H1 (cell line): Measurements from ENCODE around the gene RHBDD2. TPM values are rescaled to one million over a fixed set of nuclear protein-coding genes. Genes with fewer than 3 reads are reported as not detected.
A peak's percentile ranks its signal among the peaks of the same experiment; 100 is the strongest.

Source experiments
- CTCF ChIA-PET: fragments of 300-600 bp; sonication (Branson Sonifier 250); formaldehyde crosslinking; loops from one replicate; lab custom pipeline; 2021; ENCODE audit not compliant: partially characterized antibody; lab: Charles Lee
- POLR2A ChIA-PET: fragments of 300-600 bp; sonication (Branson Sonifier 250); formaldehyde crosslinking; loops from one replicate; lab custom pipeline; 2021; ENCODE audit warnings: inconsistent platforms; ENCODE audit not compliant: partially characterized antibody; lab: Charles Lee
- DNase-seq, 2 experiments: peaks; one replicate each; pipeline versions ENCODE4 v3.0.0 to v3.0.0-alpha.2; 2010 to 2022; ENCODE audit warnings: low spot score in 2 of 2, low read depth in 1 of 2, mixed read lengths in 1 of 2
- FAIRE-seq: peaks from 2 replicates; lab custom pipeline; 2011; peaks lifted over from hg19 to GRCh38; lab: Jason Lieb, UNC
- H2AFZ ChIP-seq: 2 replicates; pipeline ENCODE4 v1.8.1; 2012; ENCODE audit warnings: low read length, inconsistent platforms
- H2AK5ac ChIP-seq: 2 replicates; pipeline ENCODE4 v1.6.1; 2013; ENCODE audit warnings: low read depth, low read length
- H2BK120ac ChIP-seq: replicated peaks from 2 replicates; pipeline ENCODE3; 2013; ENCODE audit warnings: low read depth, low read length, inconsistent platforms
- H2BK12ac ChIP-seq: 2 replicates; pipeline ENCODE4 v1.6.1; 2013; ENCODE audit warnings: low read depth, low read length
- H2BK15ac ChIP-seq: 2 replicates; pipeline ENCODE4 v1.6.1; 2013; ENCODE audit warnings: low read length
- H2BK20ac ChIP-seq: 2 replicates; pipeline ENCODE4 v1.6.1; 2013; ENCODE audit warnings: low read length
- H2BK5ac ChIP-seq: 2 replicates; pipeline ENCODE4 v1.6.1; 2013; ENCODE audit warnings: low read depth, low read length
- H3K14ac ChIP-seq: 2 replicates; pipeline ENCODE4 v1.6.1; 2013; ENCODE audit warnings: inconsistent platforms; ENCODE audit not compliant: insufficient read length
- H3K18ac ChIP-seq: 2 replicates; pipeline ENCODE4 v1.6.1; 2013; ENCODE audit warnings: low read length; ENCODE audit errors: extremely low read depth
- H3K23ac ChIP-seq: 2 replicates; pipeline ENCODE4 v1.6.1; 2013; ENCODE audit warnings: inconsistent platforms; ENCODE audit not compliant: insufficient read length
- H3K23me2 ChIP-seq: 2 replicates; pipeline ENCODE4 v1.6.1; 2013; ENCODE audit warnings: low read depth, low read length
- H3K27ac ChIP-seq: 2 replicates; pipeline ENCODE4 v1.6.1; 2011; ENCODE audit warnings: low read depth, low read length, inconsistent platforms
- H3K27me3 ChIP-seq, 4 experiments: replicated peaks in 1 of 4; 1 replicate in 1 of 4; 2 replicates in 3 of 4; pipeline versions ENCODE4 v1.6.1 to v1.8.1; 2011 to 2013; ENCODE audit warnings: low read length in 3 of 4, mild to moderate bottlenecking in 3 of 4, inconsistent platforms in 2 of 4, mixed read lengths in 2 of 4, moderate library complexity in 1 of 4; ENCODE audit not compliant: control insufficient read depth in 3 of 4, insufficient read depth in 3 of 4; ENCODE audit errors: extremely low read depth in 1 of 4
- H3K36me3 ChIP-seq, 4 experiments: 2 replicates each; pipeline versions ENCODE4 v1.6.1 to v1.8.1; 2011 to 2013; ENCODE audit warnings: mild to moderate bottlenecking in 4 of 4, low read length in 3 of 4, moderate library complexity in 2 of 4, control low read depth in 1 of 4, inconsistent platforms in 1 of 4; ENCODE audit not compliant: insufficient read depth in 4 of 4, control insufficient read depth in 2 of 4
- H3K4ac ChIP-seq: replicated peaks from 2 replicates; pipeline ENCODE3; 2013; ENCODE audit warnings: low read length, low read depth, mixed read lengths, inconsistent platforms; ENCODE audit not compliant: insufficient read length
- H3K4me1 ChIP-seq, 4 experiments: replicated peaks in 1 of 4; 1 replicate in 1 of 4; 2 replicates in 3 of 4; pipeline versions ENCODE4 v1.6.1 to v1.8.1; 2011 to 2013; ENCODE audit warnings: low read length in 3 of 4, inconsistent platforms in 2 of 4, mixed read lengths in 1 of 4; ENCODE audit not compliant: insufficient read depth in 4 of 4, control insufficient read depth in 3 of 4
- H3K4me2 ChIP-seq, 2 experiments: 2 replicates each; pipeline versions ENCODE4 v1.6.1 to v1.8.1; 2011 to 2013; ENCODE audit warnings: low read depth in 2 of 2, low read length in 2 of 2, control low read depth in 1 of 2, inconsistent platforms in 1 of 2, mild to moderate bottlenecking in 1 of 2; ENCODE audit not compliant: insufficient read depth in 1 of 2
- H3K4me3 ChIP-seq, 4 experiments: fragments of 200-600, 300-600 bp in 1 of 4; sonication (generic), shearing (Covaris generic), sonication (Bioruptor Twin) in 1 of 4; 2 replicates each; pipeline versions ENCODE4 v1.5.1 to v1.8.1; 2011 to 2016; ENCODE audit warnings: low read length in 4 of 4, low read depth in 3 of 4, control low read depth in 2 of 4, inconsistent platforms in 2 of 4, mild to moderate bottlenecking in 2 of 4, mixed read lengths in 1 of 4, moderate library complexity in 1 of 4; ENCODE audit not compliant: insufficient read depth in 2 of 4; ENCODE audit errors: extremely low read depth in 1 of 4
- H3K56ac ChIP-seq: replicated peaks from 2 replicates; pipeline ENCODE3; 2013; ENCODE audit warnings: low read depth, mild to moderate bottlenecking, mixed read lengths, low read length, inconsistent platforms; ENCODE audit not compliant: insufficient read length
- H3K79me1 ChIP-seq: 2 replicates; pipeline ENCODE4 v1.6.1; 2013; ENCODE audit warnings: low read depth, low read length, control low read depth
- H3K79me2 ChIP-seq, 2 experiments: 2 replicates each; pipeline versions ENCODE4 v1.6.1 to v1.8.1; 2012 to 2013; ENCODE audit warnings: low read length in 2 of 2, mild to moderate bottlenecking in 2 of 2, inconsistent platforms in 1 of 2; ENCODE audit not compliant: insufficient read depth in 2 of 2, control insufficient read depth in 1 of 2
- H3K9ac ChIP-seq, 4 experiments: replicated peaks in 1 of 4; 1 replicate in 1 of 4; 2 replicates in 3 of 4; pipeline versions ENCODE4 v1.6.1 to v1.8.1; 2011 to 2013; ENCODE audit warnings: low read depth in 3 of 4, low read length in 3 of 4, control low read depth in 2 of 4, mild to moderate bottlenecking in 2 of 4, moderate library complexity in 2 of 4, inconsistent platforms in 1 of 4; ENCODE audit errors: extremely low read depth in 1 of 4
- H3K9me3 ChIP-seq, 2 experiments: 2 replicates each; pipeline versions ENCODE4 v1.6.1 to v1.8.1; 2012 to 2013; ENCODE audit warnings: mild to moderate bottlenecking in 2 of 2, moderate library complexity in 2 of 2, control low read depth in 1 of 2, inconsistent platforms in 1 of 2, low read depth in 1 of 2, low read length in 1 of 2, mixed read lengths in 1 of 2; ENCODE audit not compliant: insufficient read depth in 2 of 2
- H4K20me1 ChIP-seq, 2 experiments: replicated peaks in 1 of 2; 2 replicates each; pipeline versions ENCODE3 to v1.8.1; 2011 to 2013; ENCODE audit warnings: inconsistent platforms in 2 of 2, low read length in 2 of 2, mild to moderate bottlenecking in 1 of 2; ENCODE audit not compliant: insufficient read depth in 2 of 2, control insufficient read depth in 1 of 2
- H4K5ac ChIP-seq: 2 replicates; pipeline ENCODE4 v1.6.1; 2013; ENCODE audit warnings: low read length, low read depth, mixed read lengths, inconsistent platforms; ENCODE audit not compliant: insufficient read length
- H4K8ac ChIP-seq: 2 replicates; pipeline ENCODE4 v1.8.0; 2013; ENCODE audit warnings: mild to moderate bottlenecking, moderate library complexity, low read length, inconsistent platforms; ENCODE audit not compliant: insufficient read depth; ENCODE audit errors: extremely low read depth
- H4K91ac ChIP-seq: replicated peaks from 2 replicates; pipeline ENCODE3; 2013; ENCODE audit warnings: low read length, mixed read lengths, inconsistent platforms; ENCODE audit not compliant: insufficient read length
- SRF ChIP-seq: IDR thresholded peaks from 2 replicates; pipeline ENCODE4 v1.6.1; 2011; ENCODE audit warnings: mild to moderate bottlenecking, low read depth, low read length, moderate library complexity
- WGBS, 2 experiments: shearing (Covaris generic) in 1 of 2; methylation state at CpG; one replicate each; pipeline versions ENCODE4 v1.1.6 to v1.1.7; 2013 to 2015; ENCODE audit warnings: low lambda C conversion rate in 2 of 2, mixed read lengths in 2 of 2, inconsistent platforms in 1 of 2, low coverage in 1 of 2, missing lambda C conversion rate in 1 of 2; ENCODE audit not compliant: insufficient replicate concordance in 2 of 2, insufficient coverage in 1 of 2, insufficient read length in 1 of 2; ENCODE audit errors: extremely low coverage in 1 of 2, missing lambda C conversion rate in 1 of 2; 5-methylcytosine and 5-hydroxymethylcytosine counted together
- polyA plus RNA-seq, 7 experiments: library from polyadenylated mRNA; depleted of rRNA in 3 of 7; stranded (reverse) in 5 of 7; unstranded in 2 of 7; fragments of >200 nt in 5 of 7; fragments of 200-250 nt in 2 of 7; gene quantifications; 1 replicate in 5 of 7; 2 replicates in 1 of 7; 4 replicates in 1 of 7; pipeline versions ENCODE4 v1.2.1 to v1.2.3, GENCODE V29; 2011 to 2013; ENCODE audit warnings: missing spikeins in 2 of 7, mixed read lengths in 2 of 7
- total RNA-seq: library from RNA; stranded (reverse); fragmentation: NEBNext Ultra II Directional; extraction: Animal tissue kit (Norgen Biotek cat#: 25700); gene quantifications from 2 replicates; pipeline ENCODE4 v1.2.1, GENCODE V29; 2021
- TF ChIP-seq, protein P1 (sequence below): IDR thresholded peaks from 2 replicates; pipeline ENCODE4 v1.6.1; 2012; ENCODE audit warnings: inconsistent platforms

Gene RHBDD2
- total and polyA plus RNA-seq, 2 of the 8 experiments (the other 6 are each of a cell fraction or from before 2014, with no cell fraction given): 28.3 to 65.5 TPM

DNA sequence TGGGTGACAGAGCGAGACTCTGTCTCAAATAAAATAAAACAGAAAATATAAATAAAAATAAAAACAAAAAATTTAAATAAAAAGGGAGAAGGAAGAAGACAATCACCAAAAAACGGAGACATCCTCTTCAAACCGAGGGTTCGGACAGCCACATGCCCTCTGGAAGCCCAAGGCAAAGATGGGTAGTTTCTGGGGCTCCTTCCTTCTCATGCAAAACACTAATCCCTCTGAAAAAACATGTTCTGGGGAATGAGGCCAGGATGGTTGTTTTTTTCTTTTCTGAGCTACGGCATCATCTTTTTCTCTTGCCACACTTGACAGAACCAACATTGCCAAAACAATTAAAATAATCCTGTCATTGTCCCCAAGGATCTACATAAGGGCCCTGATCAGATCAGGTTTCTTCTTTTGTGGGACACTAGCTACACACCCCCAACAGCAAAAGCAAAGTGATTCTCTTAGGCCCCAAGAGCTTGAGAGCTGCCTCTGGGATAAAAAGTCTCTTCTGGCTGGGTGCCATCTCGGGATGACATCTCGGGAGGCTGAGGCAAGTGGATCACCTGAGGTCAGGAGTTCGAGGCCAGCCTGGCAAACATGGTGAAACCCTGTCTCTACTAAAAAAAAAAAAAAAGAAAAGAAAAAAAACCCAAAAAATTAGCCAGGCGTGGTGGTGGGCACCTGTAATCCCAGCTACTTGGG is 21.9 kb downstream of the RHBDD2 start:
- WGBS, 2 experiments: 82% methylated on average over 8 of the region's 9 CpGs; no CpG with 5 or more reads in 1 of the 2 experiments
- Histone ChIP-seq H2AK5ac (no peak overlapping the region), H4K5ac (no peak overlapping the region), H3K9me3 (no peaks in the 10 kb centered on the region), H2BK12ac (no peak overlapping the region), H3K4me3 (no peak overlapping the region), H2BK120ac (no peak overlapping the region), H3K18ac (no peak overlapping the region), H3K23me2 (no peaks in the 10 kb centered on the region), H2BK15ac (no peak overlapping the region), H3K79me2 (no peaks in the 10 kb centered on the region), H3K27ac (no peak overlapping the region), H3K23ac (no peak overlapping the region), H4K20me1 (no peaks in the 10 kb centered on the region), H3K4ac (no peak overlapping the region), H3K79me1 (no peaks in the 10 kb centered on the region), H2AFZ (no peak overlapping the region), H3K56ac (no peak overlapping the region), H2BK5ac (no peak overlapping the region), H3K14ac (no peak overlapping the region), H3K27me3 (no peaks in the 10 kb centered on the region), H3K4me1 (peaks cover 0 to 1% (median under 1%) of the 10 kb centered on the region in 4 experiments; a peak in 4 of 7 replicates), H4K91ac (no peak overlapping the region), H3K4me2 (no peak overlapping the region), H3K36me3 (no peaks in the 10 kb centered on the region), H2BK20ac (no peak overlapping the region), H4K8ac (no peak overlapping the region), H3K9ac (no peak overlapping the region)
- CTCF ChIA-PET: interaction anchor here (1.1 kb wide), 2 partner anchors 14 to 119 kb away, joined by 3 to 4 read pairs; no protein-coding TSS in a partner anchor
- DNase-seq (no peak), FAIRE-seq (no peak)
- POLR2A ChIA-PET: interaction anchor here (1.5 to 5.8 kb wide), 3 partner anchors 12 to 15 kb away, joined by 3 to 26 read pairs (median 23); partner anchors contain the start of gene POR
- TF ChIP-seq, protein P1, sequence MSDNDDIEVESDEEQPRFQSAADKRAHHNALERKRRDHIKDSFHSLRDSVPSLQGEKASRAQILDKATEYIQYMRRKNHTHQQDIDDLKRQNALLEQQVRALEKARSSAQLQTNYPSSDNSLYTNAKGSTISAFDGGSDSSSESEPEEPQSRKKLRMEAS: peak; percentile 43; the same call in 1 of the 2 replicates
- no peak for TF ChIP-seq SRF
